ENCODE results near the gene FMO5. TPM values are rescaled to one million over a fixed set of nuclear protein-coding genes. Genes with fewer than 3 reads are reported as not detected.
"Not testable (repeated sequence)": the region's sequence is repeated elsewhere in the genome, so short reads cannot be mapped to it uniquely, and the experiment has no call there.

FMO5 gene
- total RNA-seq, 1 donor from 2014 or later, result 1.0 TPM

GRCh38 chr1:147167365-147167764 lies 57.8 kb downstream of the FMO5 start:
- DNase-seq (ENCODE audit: low read depth), result peak; percentile 91
- no peak overlapping the region for H3K4me3 ChIP-seq (ENCODE audit: low read depth, low read length)
- TF ChIP-seq CTCF (conservative IDR thresholded peaks at IDR 0.05; ENCODE audit: low read depth, low read length), result no peak

GRCh38 chr1:147163019-147163418 lies 62.1 kb downstream of the FMO5 start:
- no peak overlapping the region for H3K4me3 ChIP-seq (ENCODE audit: low read depth, low read length)
- TF ChIP-seq CTCF (conservative IDR thresholded peaks at IDR 0.05; ENCODE audit: low read depth, low read length), result no peak
- DNase-seq (ENCODE audit: low read depth), result no peak

- no peak for DNase-seq (ENCODE audit: low read depth)
- H3K4me3 ChIP-seq (ENCODE audit: low read depth, low read length), result no peak overlapping the region
- no peak for TF ChIP-seq CTCF (conservative IDR thresholded peaks at IDR 0.05; ENCODE audit: low read depth, low read length)
Measured at GRCh38 chr1:147162093-147162492, 63.0 kb downstream of the FMO5 start.

- H3K4me3 ChIP-seq (ENCODE audit: low read depth, low read length); DNase-seq (ENCODE audit: low read depth): not testable (repeated sequence)
Measured at GRCh38 chr1:147157116-147157515, 68.0 kb downstream of the FMO5 start.

GRCh38 chr1:147156642-147157041 lies 68.5 kb downstream of the FMO5 start:
- H3K4me3 ChIP-seq (ENCODE audit: low read depth, low read length), result no peak overlapping the region
- no peak for DNase-seq (ENCODE audit: low read depth)
- TF ChIP-seq CTCF (conservative IDR thresholded peaks at IDR 0.05; ENCODE audit: low read depth, low read length), result no peak

- H3K4me3 ChIP-seq (ENCODE audit: low read depth, low read length), result no peak overlapping the region
- TF ChIP-seq CTCF (conservative IDR thresholded peaks at IDR 0.05; ENCODE audit: low read depth, low read length), result no peak
- DNase-seq (ENCODE audit: low read depth), result no peak
Measured at GRCh38 chr1:147152772-147153171, 72.4 kb downstream of the FMO5 start.

GRCh38 chr1:147151244-147151643 lies 73.9 kb downstream of the FMO5 start:
- DNase-seq (ENCODE audit: low read depth), result no peak
- no peak overlapping the region for H3K4me3 ChIP-seq (ENCODE audit: low read depth, low read length)
- no peak for TF ChIP-seq CTCF (conservative IDR thresholded peaks at IDR 0.05; ENCODE audit: low read depth, low read length)

GRCh38 chr1:147142886-147143285 lies 82.3 kb downstream of the FMO5 start:
- TF ChIP-seq CTCF (conservative IDR thresholded peaks at IDR 0.05; ENCODE audit: low read depth, low read length), result no peak
- DNase-seq (ENCODE audit: low read depth), result no peak

More at GRCh38 chr1:147142886-147143285, 82.3 kb downstream of the FMO5 start:
- H3K4me3 ChIP-seq (ENCODE audit: low read depth, low read length), result no peak overlapping the region
